ENCODE results near the gene DHX40. TPM values are rescaled to one million over a fixed set of nuclear protein-coding genes. Genes with fewer than 3 reads are reported as not detected.
"Not testable (repeated sequence)": the region's sequence is repeated elsewhere in the genome, so short reads cannot be mapped to it uniquely, and the experiment has no call there.

The DHX40 gene, protein sequence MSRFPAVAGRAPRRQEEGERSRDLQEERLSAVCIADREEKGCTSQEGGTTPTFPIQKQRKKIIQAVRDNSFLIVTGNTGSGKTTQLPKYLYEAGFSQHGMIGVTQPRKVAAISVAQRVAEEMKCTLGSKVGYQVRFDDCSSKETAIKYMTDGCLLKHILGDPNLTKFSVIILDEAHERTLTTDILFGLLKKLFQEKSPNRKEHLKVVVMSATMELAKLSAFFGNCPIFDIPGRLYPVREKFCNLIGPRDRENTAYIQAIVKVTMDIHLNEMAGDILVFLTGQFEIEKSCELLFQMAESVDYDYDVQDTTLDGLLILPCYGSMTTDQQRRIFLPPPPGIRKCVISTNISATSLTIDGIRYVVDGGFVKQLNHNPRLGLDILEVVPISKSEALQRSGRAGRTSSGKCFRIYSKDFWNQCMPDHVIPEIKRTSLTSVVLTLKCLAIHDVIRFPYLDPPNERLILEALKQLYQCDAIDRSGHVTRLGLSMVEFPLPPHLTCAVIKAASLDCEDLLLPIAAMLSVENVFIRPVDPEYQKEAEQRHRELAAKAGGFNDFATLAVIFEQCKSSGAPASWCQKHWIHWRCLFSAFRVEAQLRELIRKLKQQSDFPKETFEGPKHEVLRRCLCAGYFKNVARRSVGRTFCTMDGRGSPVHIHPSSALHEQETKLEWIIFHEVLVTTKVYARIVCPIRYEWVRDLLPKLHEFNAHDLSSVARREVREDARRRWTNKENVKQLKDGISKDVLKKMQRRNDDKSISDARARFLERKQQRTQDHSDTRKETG
- total RNA-seq, result 10 to 100 TPM; 23.3 to 24.0 TPM

- peaks cover 8% of the 10 kb centered on the region for H3K36me3 Mint-ChIP-seq
- peak within 1 kb of the TSS; percentile 99 for H3K27ac Mint-ChIP-seq
- peak; percentile 92 for DNase-seq
Observed at GRCh38 chr17:59565171-59565958, at the start of gene DHX40. Gene DHX40 (plus strand): TSS chr17:59565610. CDS start chr17:59565672, 62 bp downstream.

DNA sequence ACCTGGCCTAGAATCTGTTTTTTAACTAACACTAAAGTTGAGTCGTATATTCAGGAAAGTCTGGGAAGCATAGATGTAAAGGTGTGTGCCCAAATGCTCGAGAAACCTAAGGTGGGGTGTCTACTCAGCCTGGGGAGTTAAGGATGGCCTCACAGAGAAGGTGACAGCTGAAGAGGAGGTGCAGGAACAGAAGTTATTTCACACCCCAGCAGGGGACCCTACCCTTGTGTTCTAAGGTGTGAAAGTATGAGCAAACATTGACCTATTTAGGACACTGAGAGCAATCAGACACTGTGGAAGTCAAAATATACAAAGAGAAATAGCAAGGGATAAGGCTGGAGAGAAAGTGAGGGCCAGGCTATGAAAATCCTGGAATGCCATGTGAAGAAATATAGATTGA lies 49.0 kb upstream of the DHX40 start:
- DNase-seq, result no peak
- no peaks in the 10 kb centered on the region for H3K9me3 Mint-ChIP-seq
- H3K27ac Mint-ChIP-seq, result no peak overlapping the region
- H3K36me3 Mint-ChIP-seq, result no peaks in the 10 kb centered on the region
- H3K4me1 Mint-ChIP-seq, result peaks cover 1% of the 10 kb centered on the region
- peaks cover 9% of the 10 kb centered on the region for H3K27me3 Mint-ChIP-seq
- H3K4me3 Mint-ChIP-seq, result no peak overlapping the region

More at GRCh38 chr17:59565171-59565958, at the start of gene DHX40:
- H3K4me1 Mint-ChIP-seq, result peaks cover 12% of the 10 kb centered on the region
- peaks cover 9% of the 10 kb centered on the region for H3K9me3 Mint-ChIP-seq
- peak within 1 kb of the TSS; percentile 100 for H3K4me3 Mint-ChIP-seq
- no peaks in the 10 kb centered on the region for H3K27me3 Mint-ChIP-seq

- Mint-ChIP-seq H3K9me3 (no peaks in the 10 kb centered on the region), H3K4me3 (no peak overlapping the region), H3K36me3 (no peaks in the 10 kb centered on the region), H3K27ac (no peak overlapping the region), H3K27me3 (peaks cover 9% of the 10 kb centered on the region), H3K4me1 (peaks cover 1% of the 10 kb centered on the region)
- DNase-seq, result no peak
Observed at GRCh38 chr17:59519132-59519531, 46.3 kb upstream of the DHX40 start.

DNA sequence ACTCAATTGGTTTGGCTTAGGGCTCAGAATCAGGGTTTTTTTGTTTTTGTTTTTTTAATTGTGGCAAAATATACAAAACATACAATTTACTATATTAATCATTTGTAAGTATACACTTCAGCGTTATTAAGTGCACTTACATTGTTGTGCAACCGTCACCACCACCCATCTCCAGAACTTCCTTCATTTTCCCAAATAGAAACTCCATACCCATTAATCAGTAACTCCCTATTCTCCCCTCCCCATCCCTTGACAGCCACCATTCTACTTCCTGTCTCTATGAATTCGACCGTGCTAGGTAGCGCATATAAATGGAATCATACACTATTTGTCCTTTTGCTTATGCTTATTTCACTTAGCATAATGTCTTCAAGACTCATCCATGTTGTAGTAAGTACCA lies 45.2 kb upstream of the DHX40 start:
- Mint-ChIP-seq H3K27ac (no peak overlapping the region), H3K27me3 (peaks cover 9% of the 10 kb centered on the region), H3K4me3 (no peak overlapping the region), H3K9me3 (no peaks in the 10 kb centered on the region), H3K4me1 (peaks cover 1% of the 10 kb centered on the region), H3K36me3 (no peaks in the 10 kb centered on the region)
- DNase-seq, result no peak

DNA sequence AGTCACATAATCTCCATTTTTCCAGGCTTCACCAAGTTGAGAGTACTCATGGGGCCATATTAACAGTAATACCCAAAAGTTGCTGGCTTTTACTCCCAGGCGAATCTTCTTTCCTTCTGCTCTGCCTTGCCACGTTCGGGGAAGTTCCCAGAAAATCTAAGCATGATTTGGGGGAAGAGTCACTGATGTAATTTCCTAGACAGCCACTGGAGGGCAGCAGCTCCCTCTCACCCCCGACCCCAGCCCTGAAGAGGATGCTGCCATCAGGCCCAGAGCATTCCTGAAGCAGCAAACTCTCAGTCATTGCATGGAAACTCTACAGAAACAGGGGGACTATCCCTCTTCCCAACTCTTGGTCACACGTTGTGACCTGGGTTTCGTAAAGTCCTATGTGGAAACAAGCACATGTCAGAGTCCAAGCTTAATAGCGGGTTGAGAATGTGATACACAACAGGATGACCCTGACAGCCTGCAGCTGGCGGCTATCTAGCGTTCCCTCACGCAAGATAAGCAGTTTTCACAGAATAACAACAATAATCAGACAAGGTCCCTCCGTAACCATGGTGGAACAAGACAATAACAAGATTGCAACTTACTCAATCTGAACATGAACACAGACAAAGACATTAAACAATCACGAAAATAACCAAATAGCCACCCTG lies 43.8 kb upstream of the DHX40 start:
- peak; percentile 42 for DNase-seq
- Mint-ChIP-seq H3K4me3 (peak overlapping the region; percentile 47), H3K9me3 (no peaks in the 10 kb centered on the region), H3K27me3 (peaks cover 9% of the 10 kb centered on the region), H3K27ac (no peak overlapping the region), H3K36me3 (no peaks in the 10 kb centered on the region), H3K4me1 (peaks cover 1% of the 10 kb centered on the region)

- H3K27me3 Mint-ChIP-seq, H3K27ac Mint-ChIP-seq, H3K36me3 Mint-ChIP-seq, H3K9me3 Mint-ChIP-seq, DNase-seq, H3K4me1 Mint-ChIP-seq, H3K4me3 Mint-ChIP-seq: not testable (repeated sequence)
Observed at GRCh38 chr17:59524930-59525329, 40.5 kb upstream of the DHX40 start.

DNA sequence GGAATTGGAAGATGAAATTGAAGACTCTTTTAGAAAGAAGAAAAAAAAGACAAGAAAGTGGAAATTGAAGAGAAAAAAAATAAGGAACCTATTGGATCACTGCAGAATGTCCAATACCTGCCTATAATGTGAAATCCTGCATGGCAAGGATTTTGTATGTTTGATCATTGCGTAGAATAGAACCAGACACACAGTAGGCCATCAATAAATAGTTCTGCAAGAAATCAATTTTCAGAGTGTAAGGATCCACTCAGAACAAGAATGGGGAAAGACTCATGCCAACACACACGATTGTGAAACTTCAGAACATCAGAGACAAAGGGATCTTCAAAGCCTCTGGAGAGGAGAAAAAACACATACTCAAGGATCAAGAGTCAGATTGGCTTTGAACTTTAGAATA lies 39.7 kb upstream of the DHX40 start:
- H3K27ac Mint-ChIP-seq, result no peak overlapping the region
- H3K4me1 Mint-ChIP-seq, result peaks cover 1% of the 10 kb centered on the region
- H3K27me3 Mint-ChIP-seq, result peaks cover 4% of the 10 kb centered on the region
- H3K4me3 Mint-ChIP-seq, result no peak overlapping the region
- no peaks in the 10 kb centered on the region for H3K9me3 Mint-ChIP-seq
- H3K36me3 Mint-ChIP-seq, result no peaks in the 10 kb centered on the region
- no peak for DNase-seq

- Mint-ChIP-seq H3K9me3 (no peaks in the 10 kb centered on the region), H3K4me1 (no peaks in the 10 kb centered on the region), H3K4me3 (no peak overlapping the region), H3K27me3 (peaks cover 5% of the 10 kb centered on the region), H3K27ac (no peak overlapping the region), H3K36me3 (no peaks in the 10 kb centered on the region)
- no peak for DNase-seq
Observed at GRCh38 chr17:59526451-59526850, 39.0 kb upstream of the DHX40 start.

DNA sequence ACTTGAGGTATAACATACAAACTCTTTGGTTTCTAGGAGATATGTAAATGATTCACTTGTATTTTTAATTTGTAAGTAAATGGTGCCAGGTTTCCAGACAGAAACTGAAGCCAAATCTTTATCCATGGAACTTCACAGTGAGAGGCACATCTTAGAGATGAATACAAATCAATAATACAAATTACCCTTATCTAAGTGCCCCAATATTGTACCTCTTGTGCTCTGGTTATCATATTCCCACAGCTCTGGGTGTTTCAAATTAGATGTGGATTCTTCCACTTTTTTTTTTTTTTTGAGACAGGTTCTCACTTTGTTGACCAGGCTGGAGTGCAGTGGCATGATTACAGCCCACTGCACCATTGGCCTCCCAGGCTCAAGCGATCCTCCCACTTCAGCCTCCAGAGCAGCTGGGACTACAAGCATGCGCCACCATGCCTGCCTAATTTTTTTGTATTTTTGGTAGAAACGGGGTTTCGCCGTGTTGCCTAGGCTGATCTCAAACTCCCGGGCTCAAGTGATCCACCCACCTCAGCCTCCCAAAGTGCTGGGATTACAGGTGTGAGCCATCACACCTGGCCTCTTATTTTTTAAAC lies 38.0 kb upstream of the DHX40 start:
- H3K27me3 Mint-ChIP-seq, result peaks cover 5% of the 10 kb centered on the region
- H3K9me3 Mint-ChIP-seq, result no peaks in the 10 kb centered on the region
- no peaks in the 10 kb centered on the region for H3K36me3 Mint-ChIP-seq
- H3K4me1 Mint-ChIP-seq, result no peaks in the 10 kb centered on the region
- no peak overlapping the region for H3K27ac Mint-ChIP-seq
- H3K4me3 Mint-ChIP-seq, result no peak overlapping the region
- DNase-seq, result no peak

GRCh38 chr17:59527931-59528330 lies 37.5 kb upstream of the DHX40 start:
- DNase-seq, result no peak
- peaks cover 7% of the 10 kb centered on the region for H3K27me3 Mint-ChIP-seq
- no peaks in the 10 kb centered on the region for H3K4me1 Mint-ChIP-seq
- no peak overlapping the region for H3K4me3 Mint-ChIP-seq
- no peaks in the 10 kb centered on the region for H3K36me3 Mint-ChIP-seq
- no peaks in the 10 kb centered on the region for H3K9me3 Mint-ChIP-seq
- H3K27ac Mint-ChIP-seq, result no peak overlapping the region

- DNase-seq, result no peak
- no peaks in the 10 kb centered on the region for H3K4me1 Mint-ChIP-seq
- H3K4me3 Mint-ChIP-seq, result no peak overlapping the region
- no peaks in the 10 kb centered on the region for H3K36me3 Mint-ChIP-seq
- peaks cover 13% of the 10 kb centered on the region for H3K27me3 Mint-ChIP-seq
- H3K9me3 Mint-ChIP-seq, result no peaks in the 10 kb centered on the region
- no peak overlapping the region for H3K27ac Mint-ChIP-seq
Observed at GRCh38 chr17:59530531-59530930, 34.9 kb upstream of the DHX40 start.

DNA sequence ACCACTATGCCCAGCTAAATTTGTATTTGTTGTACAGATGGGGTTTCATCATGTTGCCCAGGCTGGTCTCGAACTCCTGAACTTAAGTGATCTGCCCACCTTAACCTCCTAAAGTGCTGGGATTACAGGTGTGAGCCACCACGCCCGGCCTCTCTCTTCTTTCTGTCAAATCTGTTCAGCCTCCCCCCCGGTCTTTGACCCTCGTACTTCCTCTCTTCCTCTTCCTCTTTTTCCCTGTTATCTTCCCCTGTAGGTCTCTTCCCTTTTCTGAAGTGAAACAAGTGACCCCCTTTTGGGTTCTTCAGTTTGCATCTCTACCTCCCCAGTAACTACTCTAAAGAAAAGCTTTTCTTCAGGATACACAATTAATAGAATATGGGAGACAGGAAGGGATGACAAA lies 31.7 kb upstream of the DHX40 start:
- Mint-ChIP-seq H3K9me3 (no peaks in the 10 kb centered on the region), H3K27me3 (peaks cover 18% of the 10 kb centered on the region), H3K27ac (no peak overlapping the region), H3K4me1 (no peaks in the 10 kb centered on the region), H3K36me3 (no peaks in the 10 kb centered on the region), H3K4me3 (no peak overlapping the region)
- no peak for DNase-seq

- no peaks in the 10 kb centered on the region for H3K36me3 Mint-ChIP-seq
- H3K27me3 Mint-ChIP-seq, result peaks cover 18% of the 10 kb centered on the region
- no peaks in the 10 kb centered on the region for H3K4me1 Mint-ChIP-seq
- H3K27ac Mint-ChIP-seq, result no peak overlapping the region
- H3K9me3 Mint-ChIP-seq, result no peaks in the 10 kb centered on the region
- DNase-seq, result no peak
- no peak overlapping the region for H3K4me3 Mint-ChIP-seq
Observed at GRCh38 chr17:59534583-59534982, 30.8 kb upstream of the DHX40 start.

DNA sequence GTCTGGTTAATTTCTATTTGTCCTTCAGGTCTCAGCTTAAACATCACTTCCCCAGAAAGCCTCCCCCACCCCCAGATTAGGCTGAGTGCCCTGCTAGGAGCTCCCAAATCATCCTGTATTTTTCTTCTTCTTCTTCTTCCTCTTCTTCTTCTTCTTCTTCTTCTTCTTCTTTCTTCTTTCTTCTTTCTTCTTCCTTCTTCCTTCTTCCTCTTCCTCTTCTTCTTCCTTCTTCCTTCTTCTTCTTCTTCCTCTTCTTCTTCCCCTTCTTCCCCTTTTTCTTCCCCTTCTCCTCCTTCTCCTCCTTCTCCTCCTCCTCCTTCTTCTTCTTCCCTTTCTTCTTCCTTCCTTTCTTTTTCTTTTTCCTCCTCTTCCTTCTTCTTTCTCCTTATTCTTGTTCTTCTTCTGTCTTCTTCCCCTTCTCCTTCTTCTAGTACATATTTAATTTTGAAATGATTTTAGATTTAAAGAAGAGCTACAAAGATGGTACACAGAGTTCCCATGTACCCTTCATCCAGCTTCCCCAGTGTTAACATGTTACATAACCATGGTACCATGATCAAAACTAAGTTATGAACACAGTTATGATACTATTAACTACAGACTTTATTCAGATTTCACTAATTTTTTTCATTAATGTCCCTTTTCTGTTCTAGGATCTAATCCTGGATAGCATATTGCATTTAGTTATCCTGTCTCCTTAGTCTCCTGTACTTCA lies 27.1 kb upstream of the DHX40 start:
- no peak overlapping the region for H3K4me3 Mint-ChIP-seq
- no peak overlapping the region for H3K27ac Mint-ChIP-seq
- H3K4me1 Mint-ChIP-seq, result no peaks in the 10 kb centered on the region
- peaks cover 13% of the 10 kb centered on the region for H3K27me3 Mint-ChIP-seq
- H3K9me3 Mint-ChIP-seq, result no peaks in the 10 kb centered on the region
- no peak for DNase-seq
- no peaks in the 10 kb centered on the region for H3K36me3 Mint-ChIP-seq

Measured in activated naive CD8-positive, alpha-beta T cell treated with anti-CD3 and anti-CD28 coated beads for 36 hours (primary cell).